HTERT RPE-1 (cell line): ENCODE results near the gene RNF212.

Experiments used
- in situ Hi-C: fragments of 300-500 bp; cut with MboI; formaldehyde crosslinking; loops from 4 replicates; pipeline ENCODE4 v1.14.3; 2020; ENCODE audit warnings: low sequenced_read_pairs

The RNF212 gene

DNA sequence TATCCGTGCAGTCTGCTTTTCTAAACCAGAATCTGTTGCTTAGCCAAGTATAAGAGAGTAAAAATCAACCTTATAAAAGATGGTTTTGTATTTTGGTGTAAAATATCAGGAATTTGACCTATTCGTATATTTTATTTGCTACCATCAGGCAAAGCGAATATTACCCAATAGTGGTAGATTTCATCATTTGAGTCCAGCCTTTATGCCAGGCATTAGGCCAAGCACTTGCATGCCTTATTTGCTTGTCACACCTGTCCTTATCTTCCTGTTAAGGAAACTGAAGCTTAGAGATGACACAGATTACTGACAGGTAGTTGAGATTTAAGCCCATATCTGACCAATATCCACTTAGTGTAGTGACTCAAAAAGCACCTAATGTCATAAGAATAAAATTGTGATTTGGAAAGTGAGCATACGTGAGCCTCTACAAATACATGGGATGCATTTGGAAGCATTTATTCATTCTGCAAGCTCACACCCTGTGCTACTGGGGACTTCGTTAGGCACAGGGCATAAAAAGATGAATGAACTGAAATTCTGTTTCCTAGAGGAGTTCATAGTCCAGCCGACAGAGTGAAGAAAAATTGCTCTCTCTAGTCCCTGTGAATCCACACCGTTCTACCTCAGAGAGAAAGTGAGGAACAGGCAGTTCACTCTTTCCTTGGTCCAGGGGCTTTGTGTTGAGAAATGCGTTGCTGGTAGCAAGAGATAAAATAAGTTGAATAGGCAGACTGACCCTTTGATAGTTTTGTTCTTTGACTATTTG lies 2.3 kb upstream of the RNF212 start:
- in situ Hi-C loops = no loop called here

- in situ Hi-C loops = no loop called here
These were observed 562 bp downstream of the RNF212 start for GRCh38 chr4:1112821-1113182.

GRCh38 chr4:1112174-1112820 lies 1.1 kb downstream of the RNF212 start:
- in situ Hi-C loops = no loop called here

- in situ Hi-C loops = no loop called here
These were observed 2.0 kb downstream of the RNF212 start for GRCh38 chr4:1111259-1111809.

GRCh38 chr4:1109898-1110506 lies 3.4 kb downstream of the RNF212 start:
- in situ Hi-C loops = no loop called here

DNA sequence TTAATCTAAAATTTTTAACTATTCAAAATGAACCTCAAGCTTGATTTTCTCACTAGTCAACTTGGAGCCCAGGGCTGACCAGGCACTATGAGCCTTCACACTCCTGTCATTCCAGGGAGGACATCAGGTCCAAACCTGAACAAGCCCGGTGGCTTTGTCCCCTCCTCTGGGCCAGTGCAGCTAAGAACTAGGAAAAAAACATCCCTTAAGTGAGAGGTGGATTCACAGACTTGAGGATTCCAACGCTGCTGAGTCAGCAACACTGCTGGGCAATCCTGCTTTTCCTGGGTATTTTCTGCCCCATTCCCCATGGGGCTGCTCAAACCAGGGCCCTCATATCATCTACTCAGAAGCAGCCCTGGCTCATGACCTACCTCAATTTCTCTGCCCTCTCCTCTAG lies 4.0 kb downstream of the RNF212 start:
- in situ Hi-C loops = no loop called here

GRCh38 chr4:1105662-1106061 lies 7.7 kb downstream of the RNF212 start:
- in situ Hi-C loops = no loop called here

GRCh38 chr4:1105067-1105466 lies 8.3 kb downstream of the RNF212 start:
- in situ Hi-C loops = no loop called here

GRCh38 chr4:1104647-1105046 lies 8.7 kb downstream of the RNF212 start:
- in situ Hi-C loops = no loop called here

- in situ Hi-C loops = no loop called here
These were observed 13.6 kb downstream of the RNF212 start for GRCh38 chr4:1099684-1100335.

GRCh38 chr4:1099270-1099669 lies 14.1 kb downstream of the RNF212 start:
- in situ Hi-C loops = no loop called here

GRCh38 chr4:1098311-1098925 lies 14.9 kb downstream of the RNF212 start:
- in situ Hi-C loops = no loop called here

DNA sequence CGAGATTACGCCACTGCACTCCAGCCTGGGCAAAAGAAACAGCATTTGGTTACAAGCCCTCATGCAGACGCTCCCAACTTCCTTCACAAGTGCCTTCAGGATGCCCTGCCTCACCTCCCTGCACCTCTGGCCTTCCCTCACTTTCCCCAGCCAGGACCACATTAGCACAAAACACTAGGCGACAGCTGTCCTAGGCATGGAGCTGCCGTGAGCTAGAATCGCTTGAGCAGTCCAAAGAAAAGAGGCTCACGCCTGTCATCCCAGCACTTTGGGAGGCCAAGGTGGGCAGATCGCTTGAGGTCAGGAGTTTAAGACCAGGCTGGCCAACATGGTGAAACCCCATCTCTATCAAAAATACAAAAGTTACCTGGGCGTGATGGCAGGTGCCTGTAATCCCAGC lies 15.8 kb downstream of the RNF212 start:
- in situ Hi-C loops = no loop called here

- in situ Hi-C loops = no loop called here
These were observed 16.5 kb downstream of the RNF212 start for GRCh38 chr4:1096841-1097240.

GRCh38 chr4:1094336-1094690 lies 19.1 kb downstream of the RNF212 start:
- in situ Hi-C loops = no loop called here

DNA sequence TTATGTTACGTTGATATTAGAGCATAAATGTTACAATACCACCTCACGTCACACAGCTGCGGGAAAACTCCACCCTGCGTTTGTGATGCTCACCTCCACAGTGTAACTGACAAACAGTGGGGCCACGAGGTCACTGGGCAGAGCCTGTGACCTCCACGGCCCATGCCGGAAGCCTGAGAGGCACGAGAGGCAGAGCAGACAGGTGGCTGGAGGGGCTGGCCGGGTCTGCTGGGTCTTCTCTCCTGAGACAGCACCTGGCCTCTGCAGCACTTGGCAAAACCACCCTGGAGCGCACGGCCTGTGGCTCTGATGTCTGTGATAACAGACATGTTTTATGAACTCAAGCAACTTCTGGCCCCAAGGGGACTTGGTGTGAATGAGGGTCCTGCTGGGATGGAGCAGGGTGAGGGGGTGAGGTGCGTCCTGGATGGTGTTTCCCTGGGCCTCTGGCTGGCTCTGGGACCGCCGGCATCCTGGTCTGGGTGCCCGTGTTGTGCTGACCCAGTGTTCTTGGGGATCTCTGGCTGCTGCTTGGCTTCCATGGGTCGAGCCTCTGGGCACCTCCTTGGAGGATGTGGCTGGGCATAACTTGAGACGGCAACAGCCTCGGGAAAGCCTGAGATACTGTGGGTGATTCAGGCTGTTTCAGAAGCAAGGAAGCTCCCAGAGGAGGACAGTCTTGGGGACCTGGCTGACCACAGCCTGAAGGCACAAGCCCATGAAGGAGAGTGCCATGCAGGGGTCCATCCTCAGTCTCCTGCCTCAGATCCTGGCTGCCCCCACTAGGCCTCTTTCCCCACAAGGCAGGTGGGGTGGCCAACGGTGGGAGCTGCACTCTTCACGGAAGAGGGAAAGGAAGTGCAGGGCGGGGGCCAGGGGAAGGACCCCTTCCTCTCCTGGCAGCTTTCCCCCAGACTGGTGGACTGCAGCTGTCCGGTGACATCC lies 19.7 kb downstream of the RNF212 start:
- in situ Hi-C loops = no loop called here

DNA sequence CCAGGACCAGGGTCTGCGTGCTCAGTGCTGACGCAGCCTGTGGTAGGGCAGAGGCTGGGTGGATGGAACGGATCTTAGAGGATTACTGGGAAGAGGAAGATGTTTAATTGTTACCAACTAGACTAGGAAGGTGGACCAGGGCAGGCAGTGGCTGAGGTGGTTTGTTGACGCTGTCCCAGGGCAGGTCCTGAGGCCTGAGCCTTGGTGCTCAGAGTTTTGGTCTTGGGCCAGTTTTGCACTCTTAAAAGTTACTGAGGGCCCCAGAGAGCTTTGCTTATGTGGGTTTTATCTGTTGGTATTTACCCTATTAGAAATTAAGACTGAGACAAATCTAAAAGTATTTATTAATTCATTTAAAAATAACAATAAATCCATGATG lies 20.4 kb downstream of the RNF212 start:
- in situ Hi-C loops = no loop called here

GRCh38 chr4:1092026-1092982 lies 21.1 kb downstream of the RNF212 start:
- in situ Hi-C loops = no loop called here

DNA sequence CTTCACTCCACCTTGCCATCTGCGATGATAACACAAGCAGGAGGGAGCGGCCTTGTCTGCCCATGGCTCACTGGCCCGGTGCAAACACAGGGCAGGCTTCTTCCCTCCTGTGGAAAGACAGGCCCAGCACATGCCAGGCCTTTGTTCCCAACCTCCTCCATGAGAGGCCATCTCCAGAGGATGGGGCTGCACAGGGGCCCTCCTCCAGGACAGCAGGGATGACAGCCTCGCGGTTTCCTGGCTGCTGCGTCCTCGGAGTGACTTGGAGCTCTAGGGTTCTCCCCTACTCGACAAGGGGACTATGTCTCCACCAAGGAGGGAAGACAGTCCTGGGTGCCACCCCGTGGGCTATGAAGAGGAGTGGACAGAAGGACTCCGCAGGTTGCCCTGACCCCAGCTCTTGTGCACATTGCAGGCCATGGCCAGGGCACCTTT lies 21.8 kb downstream of the RNF212 start:
- in situ Hi-C loops = no loop called here
